HG03196 (cell line): ENCODE results near the gene YWHAG.
"Not testable (repeated sequence)": the region's sequence is repeated elsewhere in the genome, so short reads cannot be mapped to it uniquely, and the experiment has no call there.

ENCODE experiments used
- ATAC-seq: cut with Tn5 transposase; IDR thresholded peaks from one replicate; pipeline ENCODE4 v1.9.1; 2021; ENCODE audit not compliant: unreplicated experiment

Gene YWHAG

GRCh38 chr7:76381814-76382213, 23.0 kb upstream of the YWHAG start:
- ATAC-seq: no peak

GRCh38 chr7:76380623-76380966, 21.8 kb upstream of the YWHAG start:
- no peak for ATAC-seq

GRCh38 chr7:76377186-76377918, 18.6 kb upstream of the YWHAG start:
- ATAC-seq: no peak

GRCh38 chr7:76375251-76375650, 16.5 kb upstream of the YWHAG start:
- ATAC-seq: no peak

GRCh38 chr7:76372984-76373833, 14.4 kb upstream of the YWHAG start:
- no peak for ATAC-seq

GRCh38 chr7:76371396-76371795, 12.6 kb upstream of the YWHAG start:
- no peak for ATAC-seq

GRCh38 chr7:76369018-76369417, 10.2 kb upstream of the YWHAG start:
- ATAC-seq: no peak

GRCh38 chr7:76368190-76368589, 9.4 kb upstream of the YWHAG start:
- no peak for ATAC-seq

GRCh38 chr7:76364198-76364584, 5.4 kb upstream of the YWHAG start:
- ATAC-seq: no peak

GRCh38 chr7:76363754-76364153, 5.0 kb upstream of the YWHAG start:
- ATAC-seq: not testable (repeated sequence)

- ATAC-seq: no peak
Measured at GRCh38 chr7:76359978-76360638, 1.3 kb upstream of the YWHAG start.

GRCh38 chr7:76359111-76359977, 553 bp upstream of the YWHAG start:
- ATAC-seq: peak; percentile 89

- ATAC-seq: peak; percentile 24
Measured at GRCh38 chr7:76358011-76358480, 745 bp downstream of the YWHAG start.

- no peak for ATAC-seq
Measured at GRCh38 chr7:76357475-76358010, 1.2 kb downstream of the YWHAG start.

- ATAC-seq: no peak
Measured at GRCh38 chr7:76356823-76357222, 2.0 kb downstream of the YWHAG start.

- ATAC-seq: no peak
Measured at GRCh38 chr7:76356115-76356514, 2.7 kb downstream of the YWHAG start.

- no peak for ATAC-seq
Measured at GRCh38 chr7:76354981-76355730, 3.6 kb downstream of the YWHAG start.

- ATAC-seq: no peak
Measured at GRCh38 chr7:76354516-76354915, 4.3 kb downstream of the YWHAG start.

GRCh38 chr7:76353744-76354143, 5.0 kb downstream of the YWHAG start:
- ATAC-seq: no peak

GRCh38 chr7:76352193-76352592, 6.6 kb downstream of the YWHAG start:
- ATAC-seq: no peak
